ENCODE results near the gene KIF5C.

GRCh38 chr2:149017116-149017985 is 142.3 kb downstream of the KIF5C start:
- TF ChIP-seq CTCF (IDR thresholded peaks at IDR 0.05; ENCODE audit: low read depth, low read length, missing input control): peak; percentile 82
- no peak for TF ChIP-seq TAF1 (conservative IDR thresholded peaks at IDR 0.05)
- TF ChIP-seq YY1 (IDR thresholded peaks at IDR 0.05): no peak
- TF ChIP-seq RXRA (IDR thresholded peaks at IDR 0.05): no peak
- TF ChIP-seq SP1 (IDR thresholded peaks at IDR 0.05): no peak
- TF ChIP-seq EGR1 (IDR thresholded peaks at IDR 0.05; ENCODE audit: low read depth in 2 of 2): no peak
- no peak for TF ChIP-seq FOXA1 (IDR thresholded peaks at IDR 0.05)
